Mesothelial cell of epicardium (in vitro differentiated cells): Measurements from ENCODE around the gene ERC1. TPM values are rescaled to one million over a fixed set of nuclear protein-coding genes. Genes with fewer than 3 reads are reported as not detected.
A peak's percentile ranks its signal among the peaks of the same experiment; 100 is the strongest.

Experiments used
- DNase-seq, 2 experiments: peaks; one replicate each; pipeline ENCODE4 v3.0.0; 2021; ENCODE audit warnings: low spot score in 2 of 2; ENCODE audit not compliant: unreplicated experiment in 2 of 2
- H3K27ac Mint-ChIP-seq: 2 replicates; pipeline ENCODE4 v1.8.0; 2021; ENCODE audit warnings: mixed read lengths
- H3K27me3 Mint-ChIP-seq: 2 replicates; pipeline ENCODE4 v1.8.0; 2021; ENCODE audit warnings: low read depth, mixed read lengths
- H3K36me3 Mint-ChIP-seq: 2 replicates; pipeline ENCODE4 v1.8.0; 2021; ENCODE audit warnings: mixed read lengths
- H3K4me1 Mint-ChIP-seq: 2 replicates; pipeline ENCODE4 v1.8.0; 2021; ENCODE audit warnings: mixed read lengths
- H3K4me3 Mint-ChIP-seq: 2 replicates; pipeline ENCODE4 v1.8.0; 2021; ENCODE audit warnings: mild to moderate bottlenecking, moderate library complexity, mixed read lengths
- H3K9me3 Mint-ChIP-seq: 2 replicates; pipeline ENCODE4 v1.8.0; 2021; ENCODE audit warnings: mixed read lengths
- total RNA-seq: library from RNA; stranded (reverse); gene quantifications from 3 replicates; pipeline ENCODE4 v1.2.1, GENCODE V29; 2021
- TF ChIP-seq, protein P1 (sequence below): fragments of 200-600 bp; sonication (generic); IDR thresholded peaks from one replicate; pipeline ENCODE4 v1.5.0; 2021; ENCODE audit warnings: antibody characterized with exemption; ENCODE audit not compliant: unreplicated experiment

The ERC1 gene
- total RNA-seq, 1 donor from 2014 or later = 66.1 TPM

DNA sequence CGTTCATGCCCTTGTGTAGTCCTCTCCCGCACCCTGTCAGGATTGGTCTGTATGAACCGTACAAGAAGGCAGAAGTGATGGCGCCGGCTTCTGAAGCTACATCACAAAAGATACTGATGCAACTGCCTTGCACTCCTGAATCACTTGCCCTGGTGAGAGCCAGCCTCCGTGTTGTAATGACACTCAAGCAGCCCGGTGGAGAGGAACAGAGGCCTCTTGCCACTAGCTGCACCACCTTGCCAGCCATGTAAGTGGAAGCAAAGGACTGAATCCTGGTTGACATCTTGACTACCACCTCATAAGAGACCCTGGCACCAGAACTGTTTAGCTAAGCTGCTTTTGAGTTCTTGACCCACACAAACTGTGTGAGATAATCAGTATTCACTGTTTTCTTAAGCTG is 266.0 kb downstream of the ERC1 start:
- H3K27me3 Mint-ChIP-seq = no peaks in the 10 kb centered on the region
- H3K36me3 Mint-ChIP-seq = peaks cover 20% of the 10 kb centered on the region
- peaks cover 20% of the 10 kb centered on the region for H3K4me1 Mint-ChIP-seq
- TF ChIP-seq, protein P1, sequence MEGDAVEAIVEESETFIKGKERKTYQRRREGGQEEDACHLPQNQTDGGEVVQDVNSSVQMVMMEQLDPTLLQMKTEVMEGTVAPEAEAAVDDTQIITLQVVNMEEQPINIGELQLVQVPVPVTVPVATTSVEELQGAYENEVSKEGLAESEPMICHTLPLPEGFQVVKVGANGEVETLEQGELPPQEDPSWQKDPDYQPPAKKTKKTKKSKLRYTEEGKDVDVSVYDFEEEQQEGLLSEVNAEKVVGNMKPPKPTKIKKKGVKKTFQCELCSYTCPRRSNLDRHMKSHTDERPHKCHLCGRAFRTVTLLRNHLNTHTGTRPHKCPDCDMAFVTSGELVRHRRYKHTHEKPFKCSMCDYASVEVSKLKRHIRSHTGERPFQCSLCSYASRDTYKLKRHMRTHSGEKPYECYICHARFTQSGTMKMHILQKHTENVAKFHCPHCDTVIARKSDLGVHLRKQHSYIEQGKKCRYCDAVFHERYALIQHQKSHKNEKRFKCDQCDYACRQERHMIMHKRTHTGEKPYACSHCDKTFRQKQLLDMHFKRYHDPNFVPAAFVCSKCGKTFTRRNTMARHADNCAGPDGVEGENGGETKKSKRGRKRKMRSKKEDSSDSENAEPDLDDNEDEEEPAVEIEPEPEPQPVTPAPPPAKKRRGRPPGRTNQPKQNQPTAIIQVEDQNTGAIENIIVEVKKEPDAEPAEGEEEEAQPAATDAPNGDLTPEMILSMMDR = no peak
- no peak overlapping the region for H3K4me3 Mint-ChIP-seq
- peaks cover 7% of the 10 kb centered on the region for H3K9me3 Mint-ChIP-seq
- DNase-seq = no peak
- H3K27ac Mint-ChIP-seq = no peak overlapping the region

DNA sequence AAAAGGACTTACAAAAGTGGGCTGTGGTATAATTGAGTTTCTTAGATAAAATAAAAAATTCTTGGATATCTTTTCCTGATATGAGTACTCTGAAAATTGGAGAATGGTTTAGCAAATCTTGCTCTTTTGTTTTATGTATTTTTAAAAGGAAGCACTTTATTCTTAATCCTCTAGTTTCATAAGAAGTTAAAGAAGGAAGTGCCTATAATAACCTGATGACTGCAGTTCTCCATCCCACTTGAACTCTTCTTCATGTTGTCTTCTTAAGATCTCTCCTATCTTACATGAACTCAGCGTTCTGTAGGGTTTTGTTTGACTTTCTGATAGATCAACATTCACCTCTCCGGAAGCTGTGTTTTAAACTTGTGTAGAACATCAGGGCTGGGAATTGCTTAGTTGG is 271.0 kb downstream of the ERC1 start:
- Mint-ChIP-seq H3K4me1 (no peaks in the 10 kb centered on the region), H3K27ac (no peak overlapping the region), H3K4me3 (no peak overlapping the region), H3K27me3 (no peaks in the 10 kb centered on the region), H3K36me3 (peaks cover 25% of the 10 kb centered on the region), H3K9me3 (peaks cover 3% of the 10 kb centered on the region)
- TF ChIP-seq, protein P1 = no peak
- no peak for DNase-seq

DNA sequence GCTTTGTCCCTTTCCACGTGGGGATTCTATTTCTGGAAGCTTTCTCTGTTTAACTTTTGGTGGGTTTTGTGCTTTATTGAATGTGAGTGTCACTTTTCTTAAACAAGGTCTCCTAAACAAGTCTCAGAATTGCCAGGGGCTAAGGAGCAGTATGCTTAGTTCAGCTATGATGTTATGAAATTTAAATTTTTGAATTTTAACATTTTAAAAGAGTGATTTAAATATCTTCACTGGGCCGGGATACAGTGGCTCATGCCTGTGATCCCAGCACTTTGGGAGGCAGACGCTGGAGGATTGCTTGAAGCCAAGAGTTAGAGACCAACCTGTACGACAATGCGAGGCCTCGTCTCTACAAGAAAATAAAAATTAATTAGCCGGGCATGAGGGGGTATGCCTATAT is 276.2 kb downstream of the ERC1 start:
- TF ChIP-seq, protein P1 = no peak
- no peak for DNase-seq
- H3K27ac Mint-ChIP-seq = no peak overlapping the region
- peaks cover 7% of the 10 kb centered on the region for H3K4me1 Mint-ChIP-seq
- no peaks in the 10 kb centered on the region for H3K27me3 Mint-ChIP-seq
- no peaks in the 10 kb centered on the region for H3K9me3 Mint-ChIP-seq
- H3K36me3 Mint-ChIP-seq = peaks cover 13% of the 10 kb centered on the region
- H3K4me3 Mint-ChIP-seq = no peak overlapping the region

DNA sequence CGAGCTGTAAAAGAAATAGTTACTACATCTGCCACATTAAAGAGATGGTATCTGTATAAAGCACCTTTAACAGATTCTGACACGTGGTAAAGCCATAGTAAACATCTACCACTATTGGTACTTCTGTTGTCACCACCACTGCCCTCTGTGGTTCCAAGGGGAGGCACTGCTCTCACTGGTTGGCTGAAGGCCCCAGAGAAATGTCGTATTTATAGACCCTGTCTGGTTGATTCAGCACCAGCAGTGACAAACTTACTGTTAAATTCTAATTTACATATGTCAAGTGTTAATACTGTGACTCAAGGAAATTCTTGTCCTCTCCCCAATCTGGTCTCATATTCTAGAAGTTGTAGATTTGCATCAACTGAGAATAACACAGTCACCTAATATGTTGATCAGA is 281.1 kb downstream of the ERC1 start:
- Mint-ChIP-seq H3K27me3 (no peaks in the 10 kb centered on the region), H3K4me1 (peaks cover 8% of the 10 kb centered on the region), H3K4me3 (no peak overlapping the region), H3K9me3 (no peaks in the 10 kb centered on the region), H3K36me3 (no peaks in the 10 kb centered on the region), H3K27ac (no peak overlapping the region)
- DNase-seq = no peak
- TF ChIP-seq, protein P1 = no peak

DNA sequence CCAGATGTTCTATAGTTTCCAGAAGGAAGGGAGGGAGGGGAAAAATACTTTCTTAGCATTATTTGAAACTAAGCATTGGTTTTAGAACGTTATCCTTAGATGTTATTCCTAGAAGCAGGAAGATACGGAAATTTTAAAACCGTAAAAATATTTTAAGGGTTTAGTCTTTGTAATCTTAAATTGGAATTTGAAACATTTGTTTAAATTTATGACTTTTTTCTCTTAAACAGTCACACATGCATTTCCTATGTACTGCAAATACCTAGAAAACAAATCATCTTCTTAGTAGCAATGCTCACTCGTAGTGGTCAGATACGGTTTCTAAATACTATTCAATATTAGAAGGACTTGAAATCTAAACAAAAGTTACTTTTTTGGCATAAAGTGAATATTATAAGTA is 282.0 kb downstream of the ERC1 start:
- no peak for DNase-seq
- TF ChIP-seq, protein P1 = no peak
- no peaks in the 10 kb centered on the region for H3K9me3 Mint-ChIP-seq
- H3K36me3 Mint-ChIP-seq = no peaks in the 10 kb centered on the region
- H3K27me3 Mint-ChIP-seq = no peaks in the 10 kb centered on the region
- no peak overlapping the region for H3K4me3 Mint-ChIP-seq
- H3K4me1 Mint-ChIP-seq = peaks cover 17% of the 10 kb centered on the region
- no peak overlapping the region for H3K27ac Mint-ChIP-seq

DNA sequence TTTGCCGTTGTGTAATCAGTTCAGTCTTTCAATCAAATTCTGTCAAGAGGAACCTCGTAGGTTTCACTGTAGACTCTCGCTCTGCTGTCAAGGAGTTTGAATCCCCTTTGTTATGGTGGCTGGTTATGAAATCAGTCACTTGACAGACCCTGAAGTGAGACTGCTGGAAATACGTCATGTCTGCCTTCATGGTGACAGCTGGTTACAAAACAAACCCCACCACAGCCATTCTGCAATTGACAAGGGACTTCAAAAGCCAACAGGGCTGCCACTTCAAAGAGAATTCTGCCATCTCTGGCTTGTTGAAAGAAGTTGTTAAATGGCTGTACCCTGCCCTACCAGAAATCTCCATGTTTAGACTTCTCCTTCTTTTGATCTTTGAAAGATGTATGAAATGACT is 286.9 kb downstream of the ERC1 start:
- Mint-ChIP-seq H3K4me3 (no peak overlapping the region), H3K4me1 (peaks cover 40% of the 10 kb centered on the region), H3K27ac (peak overlapping the region; percentile 78), H3K27me3 (no peaks in the 10 kb centered on the region), H3K36me3 (no peaks in the 10 kb centered on the region), H3K9me3 (no peaks in the 10 kb centered on the region)
- TF ChIP-seq, protein P1 = no peak
- DNase-seq = no peak
